KOPT-K1 (cell line): ENCODE data around the gene CCDC141.
"Not testable (repeated sequence)": the region's sequence is repeated elsewhere in the genome, so short reads cannot be mapped to it uniquely, and the experiment has no call there.

ENCODE experiments used
- H3K27ac ChIP-seq: fragments of 200-600 bp; sonication (generic); 2 replicates; pipeline ENCODE4 v1.5.1; 2016; ENCODE audit warnings: antibody characterized with exemption, mild to moderate bottlenecking, low read depth, low read length; ENCODE audit not compliant: poor library complexity, severe bottlenecking
- H3K36me3 ChIP-seq: fragments of 200-600 bp; sonication (generic); 2 replicates; pipeline ENCODE4 v1.5.1; 2017; ENCODE audit warnings: antibody characterized with exemption, mild to moderate bottlenecking, low read length, moderate library complexity; ENCODE audit not compliant: insufficient read depth
- H3K9me3 ChIP-seq: fragments of 200-600 bp; sonication (generic); 2 replicates; pipeline ENCODE4 v1.5.1; 2017; ENCODE audit warnings: antibody characterized with exemption, low read length, mild to moderate bottlenecking; ENCODE audit not compliant: insufficient read depth, poor library complexity, severe bottlenecking

CCDC141 gene

GRCh38 chr2:179017773-179018357 lies 32.1 kb downstream of the CCDC141 start:
- Histone ChIP-seq H3K9me3 (no peaks in the 10 kb centered on the region), H3K27ac (peak overlapping the region; percentile 48), H3K36me3 (no peaks in the 10 kb centered on the region)

- H3K27ac ChIP-seq, H3K36me3 ChIP-seq: not testable (repeated sequence)
Measured at GRCh38 chr2:179014189-179014588, 35.7 kb downstream of the CCDC141 start.

GRCh38 chr2:179005976-179006375 lies 44.0 kb downstream of the CCDC141 start:
- H3K36me3 ChIP-seq: no peaks in the 10 kb centered on the region
- H3K9me3 ChIP-seq: no peaks in the 10 kb centered on the region
- H3K27ac ChIP-seq: no peak overlapping the region

More at GRCh38 chr2:179014189-179014588, 35.7 kb downstream of the CCDC141 start:
- not testable (repeated sequence) for H3K9me3 ChIP-seq

- no peak overlapping the region for H3K27ac ChIP-seq
- H3K9me3 ChIP-seq: peaks cover 2% of the 10 kb centered on the region
- H3K36me3 ChIP-seq: no peaks in the 10 kb centered on the region
Measured at GRCh38 chr2:178999476-178999875, 50.5 kb downstream of the CCDC141 start.

- no peak overlapping the region for H3K27ac ChIP-seq
- peaks cover 8% of the 10 kb centered on the region for H3K9me3 ChIP-seq
- no peaks in the 10 kb centered on the region for H3K36me3 ChIP-seq
Measured at GRCh38 chr2:178998539-178998938, 51.4 kb downstream of the CCDC141 start.

- Histone ChIP-seq H3K9me3 (peaks cover 8% of the 10 kb centered on the region), H3K36me3 (no peaks in the 10 kb centered on the region), H3K27ac (no peak overlapping the region)
Measured at GRCh38 chr2:178997477-178997876, 52.5 kb downstream of the CCDC141 start.

- H3K36me3 ChIP-seq: no peaks in the 10 kb centered on the region
- no peak overlapping the region for H3K27ac ChIP-seq
- H3K9me3 ChIP-seq: peaks cover 8% of the 10 kb centered on the region
Measured at GRCh38 chr2:178997067-178997466, 52.9 kb downstream of the CCDC141 start.

GRCh38 chr2:178994264-178994663 lies 55.7 kb downstream of the CCDC141 start:
- H3K9me3 ChIP-seq: peaks cover 8% of the 10 kb centered on the region
- no peaks in the 10 kb centered on the region for H3K36me3 ChIP-seq
- H3K27ac ChIP-seq: no peak overlapping the region

GRCh38 chr2:178993788-178994187 lies 56.1 kb downstream of the CCDC141 start:
- Histone ChIP-seq H3K9me3 (peaks cover 8% of the 10 kb centered on the region), H3K27ac (no peak overlapping the region), H3K36me3 (no peaks in the 10 kb centered on the region)

- H3K9me3 ChIP-seq, H3K27ac ChIP-seq, H3K36me3 ChIP-seq: not testable (repeated sequence)
Measured at GRCh38 chr2:178992719-178993118, 57.2 kb downstream of the CCDC141 start.

GRCh38 chr2:178990533-178991241 lies 59.2 kb downstream of the CCDC141 start:
- Histone ChIP-seq H3K27ac (no peak overlapping the region), H3K36me3 (no peaks in the 10 kb centered on the region), H3K9me3 (peaks cover 8% of the 10 kb centered on the region)

GRCh38 chr2:178989424-178989823 lies 60.5 kb downstream of the CCDC141 start:
- not testable (repeated sequence) for H3K9me3 ChIP-seq, H3K36me3 ChIP-seq, H3K27ac ChIP-seq

- H3K27ac ChIP-seq, H3K9me3 ChIP-seq, H3K36me3 ChIP-seq: not testable (repeated sequence)
Measured at GRCh38 chr2:178982652-178983051, 67.3 kb downstream of the CCDC141 start.

GRCh38 chr2:178980815-178981214 lies 69.1 kb downstream of the CCDC141 start:
- Histone ChIP-seq H3K36me3 (no peaks in the 10 kb centered on the region), H3K9me3 (no peaks in the 10 kb centered on the region), H3K27ac (no peak overlapping the region)

GRCh38 chr2:178978667-178979066 lies 71.3 kb downstream of the CCDC141 start:
- no peaks in the 10 kb centered on the region for H3K9me3 ChIP-seq
- no peaks in the 10 kb centered on the region for H3K36me3 ChIP-seq
- H3K27ac ChIP-seq: no peak overlapping the region

GRCh38 chr2:178976351-178976750 lies 73.6 kb downstream of the CCDC141 start:
- no peak overlapping the region for H3K27ac ChIP-seq
- no peaks in the 10 kb centered on the region for H3K9me3 ChIP-seq
- H3K36me3 ChIP-seq: no peaks in the 10 kb centered on the region
